SK-N-SH (cell line): ENCODE measurements around the gene CYP8B1. TPM values are rescaled to one million over a fixed set of nuclear protein-coding genes. Genes with fewer than 3 reads are reported as not detected.

Experiments
- CTCF ChIA-PET: fragments of 300-600, 350-600 bp; formaldehyde crosslinking; extraction: SDS; loops from one replicate; lab custom pipeline; 2021; lab: Yijun Ruan, JAX
- POLR2A ChIA-PET: fragments of 350-600 bp; sonication (Branson Sonifier 250); formaldehyde crosslinking; extraction: SDS; loops from one replicate; lab custom pipeline; 2020; ENCODE audit warnings: antibody characterized with exemption, inconsistent platforms; lab: Yijun Ruan, JAX
- DNase-seq: peaks from one replicate; pipeline ENCODE4 v3.0.0; 2012
- H2AFZ ChIP-seq: fragments of 200-600 bp; sonication (generic); 2 replicates; pipeline ENCODE4 v1.8.1; 2016; ENCODE audit warnings: antibody characterized with exemption, mild to moderate bottlenecking, low read depth
- H3F3A ChIP-seq: fragments of 200-600 bp; sonication (generic); replicated peaks from 2 replicates; pipeline ENCODE3; 2016; ENCODE audit warnings: antibody characterized with exemption, mild to moderate bottlenecking; ENCODE audit not compliant: insufficient read depth
- H3K27ac ChIP-seq, 2 experiments: fragments of 200-500 bp in 1 of 2; fragments of 200-600 bp in 1 of 2; sonication (Bioruptor generic) in 1 of 2; sonication (generic), shearing (Covaris generic) in 1 of 2; 2 replicates each; pipeline versions ENCODE4 v1.5.1 to v1.6.1; 2014 to 2016; ENCODE audit warnings: low read depth in 2 of 2, inconsistent platforms in 1 of 2, low read length in 1 of 2, mild to moderate bottlenecking in 1 of 2, mixed read lengths in 1 of 2
- H3K27me3 ChIP-seq: fragments of 200-600 bp; sonication (generic), shearing (Covaris generic); 2 replicates; pipeline ENCODE4 v1.6.1; 2016; ENCODE audit warnings: mixed run types; ENCODE audit not compliant: insufficient read depth
- H3K36me3 ChIP-seq, 2 experiments: fragments of 200-500 bp in 1 of 2; fragments of 200-600 bp in 1 of 2; sonication (Bioruptor generic) in 1 of 2; sonication (generic) in 1 of 2; replicated peaks in 1 of 2; 2 replicates each; pipeline versions ENCODE3 to v1.5.1; 2014 to 2016; ENCODE audit warnings: low read length in 1 of 2, mild to moderate bottlenecking in 1 of 2; ENCODE audit not compliant: insufficient read depth in 2 of 2, control insufficient read depth in 1 of 2
- H3K4me1 ChIP-seq, 2 experiments: fragments of 200-500 bp in 1 of 2; fragments of 200-600 bp in 1 of 2; sonication (Bioruptor generic) in 1 of 2; sonication (generic), shearing (Covaris generic) in 1 of 2; 2 replicates each; pipeline versions ENCODE4 v1.5.1 to v1.6.1; 2014 to 2016; ENCODE audit warnings: low read depth in 1 of 2, low read length in 1 of 2, mixed run types in 1 of 2; ENCODE audit not compliant: insufficient read depth in 2 of 2, control insufficient read depth in 1 of 2
- H3K4me2 ChIP-seq: fragments of 200-600 bp; sonication (generic), shearing (Covaris generic); 2 replicates; pipeline ENCODE4 v1.6.1; 2017; ENCODE audit warnings: mixed run types
- H3K4me3 ChIP-seq, 2 experiments: fragments of 200-500 bp in 1 of 2; fragments of 200-600 bp in 1 of 2; sonication (Bioruptor generic) in 1 of 2; sonication (generic), shearing (Covaris generic) in 1 of 2; 2 replicates each; pipeline versions ENCODE4 v1.5.1 to v1.8.1; 2014 to 2016; ENCODE audit warnings: low read depth in 2 of 2, inconsistent platforms in 1 of 2, low read length in 1 of 2, mild to moderate bottlenecking in 1 of 2, mixed read lengths in 1 of 2, moderate library complexity in 1 of 2
- H3K79me2 ChIP-seq: fragments of 200-600 bp; sonication (generic); 2 replicates; pipeline ENCODE4 v1.8.1; 2017; ENCODE audit warnings: mild to moderate bottlenecking; ENCODE audit not compliant: insufficient read depth
- H3K9ac ChIP-seq: fragments of 200-600 bp; sonication (generic); 2 replicates; pipeline ENCODE4 v1.6.1; 2017; ENCODE audit warnings: mixed run types
- H3K9me2 ChIP-seq: fragments of 200-600 bp; sonication (generic); 2 replicates; pipeline ENCODE4 v1.6.1; 2017; ENCODE audit warnings: mixed run types
- H3K9me3 ChIP-seq: fragments of 200-600 bp; sonication (generic); 2 replicates; pipeline ENCODE4 v1.6.1; 2017; ENCODE audit warnings: mixed run types, mild to moderate bottlenecking, moderate library complexity
- H4K20me1 ChIP-seq: fragments of 200-600 bp; sonication (generic); 2 replicates; pipeline ENCODE4 v1.6.1; 2017; ENCODE audit warnings: mild to moderate bottlenecking, mixed run types; ENCODE audit not compliant: insufficient read depth
- CHD2 ChIP-seq: fragments of 150-350 bp; IDR thresholded peaks from 2 replicates; pipeline ENCODE4 v1.6.1; 2018; ENCODE audit warnings: low read length; ENCODE audit not compliant: partially characterized antibody
- EZH2phosphoT487 ChIP-seq: fragments of 200-600 bp; sonication (generic); IDR thresholded peaks from 2 replicates; pipeline ENCODE4 v1.6.1; 2017; ENCODE audit warnings: low read depth, mixed run types, mild to moderate bottlenecking, antibody characterized with exemption, moderate library complexity, borderline replicate concordance
- FOSL2 ChIP-seq: IDR thresholded peaks from 2 replicates; pipeline ENCODE4 v1.4.0; 2012; ENCODE audit warnings: low read depth, mild to moderate bottlenecking, moderate library complexity, borderline replicate concordance
- FOXM1 ChIP-seq: IDR thresholded peaks from 2 replicates; pipeline ENCODE4 v1.4.0; 2012; ENCODE audit warnings: low read depth, mild to moderate bottlenecking
- GABPA ChIP-seq: IDR thresholded peaks from 2 replicates; pipeline ENCODE4 v1.4.0; 2012; ENCODE audit warnings: low read depth, mild to moderate bottlenecking
- GATA2 ChIP-seq: sonication (generic); formaldehyde crosslinking; IDR thresholded peaks from 2 replicates; pipeline ENCODE4 v1.5.0; 2020; ENCODE audit warnings: mild to moderate bottlenecking, missing genetic modification reagents
- IRF3 ChIP-seq: fragments of 150-350 bp; IDR thresholded peaks from 2 replicates; pipeline ENCODE4 v1.6.1; 2016; ENCODE audit warnings: mild to moderate bottlenecking, low read depth, low read length
- JUND ChIP-seq: IDR thresholded peaks from 2 replicates; pipeline ENCODE4 v1.4.0; 2012
- MEF2A ChIP-seq: IDR thresholded peaks from 2 replicates; pipeline ENCODE4 v1.4.0; 2012; ENCODE audit warnings: low read depth, borderline replicate concordance
- NRF1 ChIP-seq: IDR thresholded peaks from 2 replicates; pipeline ENCODE4 v1.6.1; 2012; ENCODE audit warnings: low read depth, mild to moderate bottlenecking, low read length
- PBX3 ChIP-seq: IDR thresholded peaks from 2 replicates; pipeline ENCODE4; 2012
- POLR2AphosphoS5 ChIP-seq: IDR thresholded peaks from 2 replicates; pipeline ENCODE4 v1.6.1; 2012; ENCODE audit warnings: low read depth, low read length
- RFX5 ChIP-seq: IDR thresholded peaks from 2 replicates; pipeline ENCODE4 v1.6.1; 2012; ENCODE audit warnings: mild to moderate bottlenecking, improper control_type of control experiment, low read length
- RXRA ChIP-seq: IDR thresholded peaks from 2 replicates; pipeline ENCODE4 v1.4.0; 2012; ENCODE audit warnings: low read depth, mild to moderate bottlenecking, borderline replicate concordance
- TEAD4 ChIP-seq: IDR thresholded peaks from 2 replicates; pipeline ENCODE4 v1.4.0; 2012; ENCODE audit warnings: mild to moderate bottlenecking, borderline replicate concordance; ENCODE audit not compliant: insufficient read depth
- WGBS: methylation state at CpG from one replicate; pipeline ENCODE4 v1.1.6; 2017; ENCODE audit warnings: low lambda C conversion rate; 5-methylcytosine and 5-hydroxymethylcytosine counted together
- polyA plus RNA-seq, 3 experiments: library from polyadenylated mRNA; depleted of rRNA; stranded (reverse); fragments of >200 nt; gene quantifications; 2 replicates each; pipeline ENCODE4 v1.2.3, GENCODE V29; 2012

The CYP8B1 gene
- polyA plus RNA-seq, 1 of the 3 experiments (the other 2 are of a cell fraction): not detected

GRCh38 chr3:42892807-42893206 lies 17.1 kb upstream of the CYP8B1 start:
- H3K4me2 ChIP-seq: no peak overlapping the region
- no peak overlapping the region for H3K27ac ChIP-seq
- no peaks in the 10 kb centered on the region for H3F3A ChIP-seq
- H3K4me1 ChIP-seq: no peaks in the 10 kb centered on the region
- no peak for DNase-seq
- CTCF ChIA-PET: interaction anchor here (1.2 to 1.9 kb wide), 4 partner anchors 11 to 62 kb away, joined by 4 read pairs; no protein-coding TSS in a partner anchor
- no peaks in the 10 kb centered on the region for H3K9me2 ChIP-seq
- H3K9me3 ChIP-seq: no peaks in the 10 kb centered on the region
- H3K79me2 ChIP-seq: no peaks in the 10 kb centered on the region
- no peaks in the 10 kb centered on the region for H3K36me3 ChIP-seq
- H3K4me3 ChIP-seq: no peak overlapping the region
- no peaks in the 10 kb centered on the region for H4K20me1 ChIP-seq
- no peak overlapping the region for H2AFZ ChIP-seq
- 13% methylated on average over 1 of the region's 1 CpG for WGBS
- H3K9ac ChIP-seq: no peak overlapping the region
- POLR2A ChIA-PET: no interaction called here
- TF ChIP-seq CHD2 (no peak), RXRA (no peak), FOXM1 (no peak), POLR2AphosphoS5 (no peak), IRF3 (no peak), PBX3 (no peak), FOSL2 (no peak)
- H3K27me3 ChIP-seq: 0 out of 2 replicates have a peak, but pooled peaks cover 7% of the 10 kb centered on the region

GRCh38 chr3:42892169-42892568 lies 16.5 kb upstream of the CYP8B1 start:
- no peak overlapping the region for H3K4me3 ChIP-seq
- WGBS: 50% methylated on average over 1 of the region's 1 CpG
- 0 out of 2 replicates have a peak, but pooled peaks cover 7% of the 10 kb centered on the region for H3K27me3 ChIP-seq
- DNase-seq: no peak
- H3K27ac ChIP-seq: no peak overlapping the region
- H3K4me1 ChIP-seq: no peaks in the 10 kb centered on the region
- CTCF ChIA-PET: interaction anchor here (0.8 to 1.2 kb wide), 2 partner anchors 11 to 62 kb away, joined by 3 to 4 read pairs; no protein-coding TSS in a partner anchor
- no peak overlapping the region for H3K4me2 ChIP-seq
- H3K79me2 ChIP-seq: no peaks in the 10 kb centered on the region
- no peaks in the 10 kb centered on the region for H3F3A ChIP-seq
- H4K20me1 ChIP-seq: no peaks in the 10 kb centered on the region
- no peaks in the 10 kb centered on the region for H3K9me3 ChIP-seq
- H3K36me3 ChIP-seq: no peaks in the 10 kb centered on the region
- no peak overlapping the region for H3K9ac ChIP-seq
- POLR2A ChIA-PET: no interaction called here
- no peak for TF ChIP-seq NRF1
- TF ChIP-seq TEAD4: no peak
- no peak for TF ChIP-seq JUND
- TF ChIP-seq GABPA: no peak
- TF ChIP-seq EZH2phosphoT487: no peak
- no peak for TF ChIP-seq GATA2 (CRISPR knock-in tag)
- TF ChIP-seq RFX5: no peak
- TF ChIP-seq CHD2: no peak
- TF ChIP-seq MEF2A: no peak
- TF ChIP-seq POLR2AphosphoS5: no peak
- TF ChIP-seq, all 33 proteins: peak for 0
- no peaks in the 10 kb centered on the region for H3K9me2 ChIP-seq
- no peak overlapping the region for H2AFZ ChIP-seq
